GM12878 (cell line): Measurements from ENCODE around the gene TMEM212. TPM values are rescaled to one million over a fixed set of nuclear protein-coding genes. Genes with fewer than 3 reads are reported as not detected.

Experiments
- CREB1 ChIP-seq: IDR thresholded peaks from 2 replicates; pipeline ENCODE4 v1.6.1; 2012; ENCODE audit warnings: low read depth, mild to moderate bottlenecking, inconsistent platforms
- EP300 ChIP-seq, 2 experiments: fragments of 150-350 bp in 1 of 2; IDR thresholded peaks; 2 replicates each; pipeline ENCODE4 v1.6.1; 2011 to 2012; ENCODE audit warnings: low read depth in 2 of 2, low read length in 2 of 2, borderline replicate concordance in 1 of 2, improper control_type of control experiment in 1 of 2, inconsistent platforms in 1 of 2; ENCODE audit not compliant: control insufficient read depth in 1 of 2
- EZH2 ChIP-seq: IDR thresholded peaks from 2 replicates; pipeline ENCODE4 v1.6.1; 2012; ENCODE audit warnings: low read depth, mild to moderate bottlenecking, control low read depth, inconsistent platforms, low read length, borderline replicate concordance; ENCODE audit not compliant: control insufficient read depth
- GATAD2B ChIP-seq: fragments of 450-650 bp; conservative IDR thresholded peaks from 2 replicates; pipeline ENCODE4 v1.6.1; 2017; ENCODE audit warnings: low read depth, mild to moderate bottlenecking, moderate library complexity
- HCFC1 ChIP-seq: fragments of 150-350 bp; IDR thresholded peaks from 2 replicates; pipeline ENCODE4 v1.6.1; 2014; ENCODE audit warnings: low read length
- MYB ChIP-seq: fragments of 150-350 bp; IDR thresholded peaks from 2 replicates; pipeline ENCODE4 v1.6.1; 2014; ENCODE audit warnings: mild to moderate bottlenecking, low read depth, low read length, borderline replicate concordance
- NRF1 ChIP-seq: conservative IDR thresholded peaks from 2 replicates; pipeline ENCODE4 v1.6.1; 2011; ENCODE audit warnings: mild to moderate bottlenecking, low read depth, low read length, improper control_type of control experiment
- POLR2A ChIP-seq: IDR thresholded peaks from 2 replicates; pipeline ENCODE4 v1.6.1; 2011; ENCODE audit warnings: low read depth, mild to moderate bottlenecking, low read length
- SMAD1 ChIP-seq: fragments of 450-650 bp; IDR thresholded peaks from 2 replicates; pipeline ENCODE4 v1.6.1; 2018; ENCODE audit warnings: mild to moderate bottlenecking, low read depth; ENCODE audit not compliant: partially characterized antibody
- SMARCA5 ChIP-seq: fragments of 450-650 bp; IDR thresholded peaks from 2 replicates; pipeline ENCODE4 v1.6.1; 2017; ENCODE audit warnings: mild to moderate bottlenecking
- SPI1 ChIP-seq: IDR thresholded peaks from 2 replicates; pipeline ENCODE4 v1.6.1; 2011; ENCODE audit warnings: low read depth, mild to moderate bottlenecking, low read length, moderate library complexity, borderline replicate concordance; ENCODE audit not compliant: insufficient read depth
- TAF1 ChIP-seq: IDR thresholded peaks from 2 replicates; pipeline ENCODE4 v1.6.1; 2011; ENCODE audit warnings: mild to moderate bottlenecking, low read depth, low read length, borderline replicate concordance
- WRNIP1 ChIP-seq: IDR thresholded peaks from 2 replicates; pipeline ENCODE4 v1.6.1; 2011; ENCODE audit warnings: low read depth, low read length, improper control_type of control experiment, borderline replicate concordance
- polyA plus RNA-seq, 11 experiments: library from polyadenylated mRNA; depleted of rRNA in 4 of 11; unstranded in 6 of 11; stranded (reverse) in 5 of 11; fragments of >200 nt; fragmentation: Nextera tagmentation in 4 of 11; fragmentation: Illumina TruSeq in 1 of 11; extraction: Ambion mirVana in 4 of 11; extraction: Trizol in 1 of 11; gene quantifications; 1 replicate in 1 of 11; 2 replicates in 10 of 11; pipeline versions ENCODE4 v1.2.1 to v1.2.3, GENCODE V29; 2011 to 2016; ENCODE audit warnings: inconsistent platforms in 2 of 11, missing spikeins in 2 of 11, low read depth in 1 of 11
- total RNA-seq, 4 experiments: library from RNA; depleted of rRNA in 3 of 4; stranded (reverse); fragments of >200 nt in 3 of 4; fragmentation: Illumina TruSeq in 1 of 4; extraction: Trizol in 1 of 4; gene quantifications; 2 replicates each; pipeline versions ENCODE4 v1.2.1 to v1.2.3, GENCODE V29; 2013 to 2021
- TF ChIP-seq, protein P1 (sequence below): IDR thresholded peaks from 2 replicates; pipeline ENCODE4 v1.6.1; 2011; ENCODE audit warnings: borderline replicate concordance, low read depth, mild to moderate bottlenecking, moderate library complexity, mixed read lengths, low read length; ENCODE audit not compliant: insufficient read depth; ENCODE audit errors: extremely low read length
- TF ChIP-seq, protein P2 (sequence below): fragments of 450-650 bp; formaldehyde crosslinking; IDR thresholded peaks from 2 replicates; pipeline ENCODE4 v1.4.0; 2020; ENCODE audit warnings: mild to moderate bottlenecking, moderate library complexity
- TF ChIP-seq, protein P3 (sequence below): fragments of 450-650 bp; IDR thresholded peaks from 2 replicates; pipeline ENCODE4 v1.6.1; 2016; ENCODE audit warnings: mild to moderate bottlenecking
- TF ChIP-seq, protein P4 (sequence below): fragments of 450-650 bp; IDR thresholded peaks from 2 replicates; pipeline ENCODE4 v1.6.1; 2017; ENCODE audit warnings: mild to moderate bottlenecking, moderate library complexity
- TF ChIP-seq, protein P5 (sequence below): fragments of 450-650 bp; IDR thresholded peaks from 2 replicates; pipeline ENCODE4 v1.6.1; 2016; ENCODE audit warnings: mild to moderate bottlenecking

TMEM212 gene
- total and polyA plus RNA-seq, 10 of the 15 experiments (the other 5 are each of a cell fraction or from before 2014, with no cell fraction given): not detected

DNA sequence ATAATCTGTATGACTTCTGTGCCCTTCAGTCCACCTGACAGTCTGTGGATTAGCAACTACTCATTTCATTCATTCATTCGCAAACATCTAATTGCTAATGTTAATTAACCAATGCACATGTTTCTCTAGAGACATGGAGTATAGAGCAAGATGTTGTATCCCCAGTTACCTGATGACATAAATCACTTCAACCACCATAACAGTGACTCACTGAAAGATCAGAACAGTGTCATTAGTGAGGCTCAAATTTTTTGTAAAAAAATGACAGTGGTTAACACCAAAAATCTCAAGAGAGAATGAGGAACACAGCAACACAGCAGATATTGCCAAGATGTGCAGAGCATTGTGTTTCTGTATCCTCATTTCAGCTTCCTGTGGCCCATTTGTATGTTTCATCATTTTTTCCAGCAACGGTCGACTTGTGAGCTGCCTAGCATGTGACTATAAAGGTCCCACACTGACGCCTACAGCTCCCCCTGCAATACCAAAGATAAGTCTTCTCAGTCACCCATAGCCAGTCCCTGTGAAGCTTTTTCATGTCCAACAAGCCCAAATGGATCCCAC is 29.2 kb upstream of the TMEM212 start (continued):
- TF ChIP-seq, protein P1, sequence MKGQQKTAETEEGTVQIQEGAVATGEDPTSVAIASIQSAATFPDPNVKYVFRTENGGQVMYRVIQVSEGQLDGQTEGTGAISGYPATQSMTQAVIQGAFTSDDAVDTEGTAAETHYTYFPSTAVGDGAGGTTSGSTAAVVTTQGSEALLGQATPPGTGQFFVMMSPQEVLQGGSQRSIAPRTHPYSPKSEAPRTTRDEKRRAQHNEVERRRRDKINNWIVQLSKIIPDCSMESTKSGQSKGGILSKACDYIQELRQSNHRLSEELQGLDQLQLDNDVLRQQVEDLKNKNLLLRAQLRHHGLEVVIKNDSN: no peak
- no peak for TF ChIP-seq CREB1
- TF ChIP-seq MYB: peak; percentile 81; the same call in 1 of the 2 replicates
- TF ChIP-seq, protein P2, sequence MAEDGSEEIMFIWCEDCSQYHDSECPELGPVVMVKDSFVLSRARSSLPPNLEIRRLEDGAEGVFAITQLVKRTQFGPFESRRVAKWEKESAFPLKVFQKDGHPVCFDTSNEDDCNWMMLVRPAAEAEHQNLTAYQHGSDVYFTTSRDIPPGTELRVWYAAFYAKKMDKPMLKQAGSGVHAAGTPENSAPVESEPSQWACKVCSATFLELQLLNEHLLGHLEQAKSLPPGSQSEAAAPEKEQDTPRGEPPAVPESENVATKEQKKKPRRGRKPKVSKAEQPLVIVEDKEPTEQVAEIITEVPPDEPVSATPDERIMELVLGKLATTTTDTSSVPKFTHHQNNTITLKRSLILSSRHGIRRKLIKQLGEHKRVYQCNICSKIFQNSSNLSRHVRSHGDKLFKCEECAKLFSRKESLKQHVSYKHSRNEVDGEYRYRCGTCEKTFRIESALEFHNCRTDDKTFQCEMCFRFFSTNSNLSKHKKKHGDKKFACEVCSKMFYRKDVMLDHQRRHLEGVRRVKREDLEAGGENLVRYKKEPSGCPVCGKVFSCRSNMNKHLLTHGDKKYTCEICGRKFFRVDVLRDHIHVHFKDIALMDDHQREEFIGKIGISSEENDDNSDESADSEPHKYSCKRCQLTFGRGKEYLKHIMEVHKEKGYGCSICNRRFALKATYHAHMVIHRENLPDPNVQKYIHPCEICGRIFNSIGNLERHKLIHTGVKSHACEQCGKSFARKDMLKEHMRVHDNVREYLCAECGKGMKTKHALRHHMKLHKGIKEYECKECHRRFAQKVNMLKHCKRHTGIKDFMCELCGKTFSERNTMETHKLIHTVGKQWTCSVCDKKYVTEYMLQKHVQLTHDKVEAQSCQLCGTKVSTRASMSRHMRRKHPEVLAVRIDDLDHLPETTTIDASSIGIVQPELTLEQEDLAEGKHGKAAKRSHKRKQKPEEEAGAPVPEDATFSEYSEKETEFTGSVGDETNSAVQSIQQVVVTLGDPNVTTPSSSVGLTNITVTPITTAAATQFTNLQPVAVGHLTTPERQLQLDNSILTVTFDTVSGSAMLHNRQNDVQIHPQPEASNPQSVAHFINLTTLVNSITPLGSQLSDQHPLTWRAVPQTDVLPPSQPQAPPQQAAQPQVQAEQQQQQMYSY: no peak
- TF ChIP-seq NRF1: no peak
- TF ChIP-seq, protein P3, sequence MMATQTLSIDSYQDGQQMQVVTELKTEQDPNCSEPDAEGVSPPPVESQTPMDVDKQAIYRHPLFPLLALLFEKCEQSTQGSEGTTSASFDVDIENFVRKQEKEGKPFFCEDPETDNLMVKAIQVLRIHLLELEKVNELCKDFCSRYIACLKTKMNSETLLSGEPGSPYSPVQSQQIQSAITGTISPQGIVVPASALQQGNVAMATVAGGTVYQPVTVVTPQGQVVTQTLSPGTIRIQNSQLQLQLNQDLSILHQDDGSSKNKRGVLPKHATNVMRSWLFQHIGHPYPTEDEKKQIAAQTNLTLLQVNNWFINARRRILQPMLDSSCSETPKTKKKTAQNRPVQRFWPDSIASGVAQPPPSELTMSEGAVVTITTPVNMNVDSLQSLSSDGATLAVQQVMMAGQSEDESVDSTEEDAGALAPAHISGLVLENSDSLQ: peak; percentile 84
- TF ChIP-seq HCFC1: no peak
- TF ChIP-seq TAF1: no peak
- TF ChIP-seq SMARCA5: no peak
- peak; percentile 92 for TF ChIP-seq SMAD1
- TF ChIP-seq EP300 (IDR thresholded peaks at IDR 0.05; ENCODE audit: borderline replicate concordance in 1 of 2, control insufficient read depth in 1 of 2, low read depth in 2 of 2, low read length in 2 of 2): peak; percentile 91 to 93
- TF ChIP-seq, protein P4, sequence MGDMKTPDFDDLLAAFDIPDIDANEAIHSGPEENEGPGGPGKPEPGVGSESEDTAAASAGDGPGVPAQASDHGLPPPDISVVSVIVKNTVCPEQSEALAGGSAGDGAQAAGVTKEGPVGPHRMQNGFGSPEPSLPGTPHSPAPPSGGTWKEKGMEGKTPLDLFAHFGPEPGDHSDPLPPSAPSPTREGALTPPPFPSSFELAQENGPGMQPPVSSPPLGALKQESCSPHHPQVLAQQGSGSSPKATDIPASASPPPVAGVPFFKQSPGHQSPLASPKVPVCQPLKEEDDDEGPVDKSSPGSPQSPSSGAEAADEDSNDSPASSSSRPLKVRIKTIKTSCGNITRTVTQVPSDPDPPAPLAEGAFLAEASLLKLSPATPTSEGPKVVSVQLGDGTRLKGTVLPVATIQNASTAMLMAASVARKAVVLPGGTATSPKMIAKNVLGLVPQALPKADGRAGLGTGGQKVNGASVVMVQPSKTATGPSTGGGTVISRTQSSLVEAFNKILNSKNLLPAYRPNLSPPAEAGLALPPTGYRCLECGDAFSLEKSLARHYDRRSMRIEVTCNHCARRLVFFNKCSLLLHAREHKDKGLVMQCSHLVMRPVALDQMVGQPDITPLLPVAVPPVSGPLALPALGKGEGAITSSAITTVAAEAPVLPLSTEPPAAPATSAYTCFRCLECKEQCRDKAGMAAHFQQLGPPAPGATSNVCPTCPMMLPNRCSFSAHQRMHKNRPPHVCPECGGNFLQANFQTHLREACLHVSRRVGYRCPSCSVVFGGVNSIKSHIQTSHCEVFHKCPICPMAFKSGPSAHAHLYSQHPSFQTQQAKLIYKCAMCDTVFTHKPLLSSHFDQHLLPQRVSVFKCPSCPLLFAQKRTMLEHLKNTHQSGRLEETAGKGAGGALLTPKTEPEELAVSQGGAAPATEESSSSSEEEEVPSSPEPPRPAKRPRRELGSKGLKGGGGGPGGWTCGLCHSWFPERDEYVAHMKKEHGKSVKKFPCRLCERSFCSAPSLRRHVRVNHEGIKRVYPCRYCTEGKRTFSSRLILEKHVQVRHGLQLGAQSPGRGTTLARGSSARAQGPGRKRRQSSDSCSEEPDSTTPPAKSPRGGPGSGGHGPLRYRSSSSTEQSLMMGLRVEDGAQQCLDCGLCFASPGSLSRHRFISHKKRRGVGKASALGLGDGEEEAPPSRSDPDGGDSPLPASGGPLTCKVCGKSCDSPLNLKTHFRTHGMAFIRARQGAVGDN: peak; percentile 90
- no peak for TF ChIP-seq EZH2
- no peak for TF ChIP-seq POLR2A
- TF ChIP-seq, protein P5, sequence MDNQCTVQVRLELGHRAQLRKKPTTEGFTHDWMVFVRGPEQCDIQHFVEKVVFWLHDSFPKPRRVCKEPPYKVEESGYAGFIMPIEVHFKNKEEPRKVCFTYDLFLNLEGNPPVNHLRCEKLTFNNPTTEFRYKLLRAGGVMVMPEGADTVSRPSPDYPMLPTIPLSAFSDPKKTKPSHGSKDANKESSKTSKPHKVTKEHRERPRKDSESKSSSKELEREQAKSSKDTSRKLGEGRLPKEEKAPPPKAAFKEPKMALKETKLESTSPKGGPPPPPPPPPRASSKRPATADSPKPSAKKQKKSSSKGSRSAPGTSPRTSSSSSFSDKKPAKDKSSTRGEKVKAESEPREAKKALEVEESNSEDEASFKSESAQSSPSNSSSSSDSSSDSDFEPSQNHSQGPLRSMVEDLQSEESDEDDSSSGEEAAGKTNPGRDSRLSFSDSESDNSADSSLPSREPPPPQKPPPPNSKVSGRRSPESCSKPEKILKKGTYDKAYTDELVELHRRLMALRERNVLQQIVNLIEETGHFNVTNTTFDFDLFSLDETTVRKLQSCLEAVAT: peak; percentile 87; the same call in 1 of the 2 replicates
- TF ChIP-seq WRNIP1: no peak
- TF ChIP-seq SPI1: peak; percentile 65; the same call in 1 of the 2 replicates
- TF ChIP-seq GATAD2B: peak; percentile 71
